DOHH2 (cell line): ENCODE data around the gene PRAC1.

Source experiments
- H3F3A ChIP-seq: fragments of 200-600 bp; sonication (generic), shearing (Covaris generic); 2 replicates; pipeline ENCODE4 v1.6.0; 2016; ENCODE audit warnings: antibody characterized with exemption, mild to moderate bottlenecking; ENCODE audit not compliant: control insufficient read depth, insufficient read depth
- H3K27ac ChIP-seq: fragments of 200-600 bp; sonication (generic); 2 replicates; pipeline ENCODE4 v1.5.1; 2014; ENCODE audit warnings: low read depth, mild to moderate bottlenecking, low read length, moderate library complexity
- H3K27me3 ChIP-seq: fragments of 200-600 bp; sonication (generic); 2 replicates; pipeline ENCODE4 v1.6.1; 2014; ENCODE audit warnings: mild to moderate bottlenecking, low read length, mixed read lengths; ENCODE audit not compliant: control insufficient read depth
- H3K36me3 ChIP-seq: fragments of 200-600 bp; sonication (generic); 2 replicates; pipeline ENCODE4 v1.6.1; 2014; ENCODE audit warnings: mild to moderate bottlenecking, low read length, moderate library complexity, mixed read lengths; ENCODE audit not compliant: control insufficient read depth
- H3K4me1 ChIP-seq: fragments of 200-600 bp; sonication (generic); 2 replicates; pipeline ENCODE4 v1.6.1; 2014; ENCODE audit warnings: mild to moderate bottlenecking, low read length, mixed read lengths; ENCODE audit not compliant: control insufficient read depth
- H3K4me2 ChIP-seq: fragments of 200-600 bp; sonication (generic); 2 replicates; pipeline ENCODE4 v1.6.0; 2014; ENCODE audit warnings: mild to moderate bottlenecking, low read length, moderate library complexity
- H3K4me3 ChIP-seq: fragments of 200-600 bp; sonication (generic); 2 replicates; pipeline ENCODE4 v1.5.1; 2014; ENCODE audit warnings: mild to moderate bottlenecking, low read length, mixed read lengths
- H3K79me2 ChIP-seq: fragments of 200-600 bp; sonication (generic); 2 replicates; pipeline ENCODE4 v1.6.1; 2014; ENCODE audit warnings: mild to moderate bottlenecking, low read length, mixed read lengths; ENCODE audit not compliant: control insufficient read depth
- H3K9me2 ChIP-seq: fragments of 200-600 bp; sonication (generic); replicated peaks from 2 replicates; pipeline ENCODE4 v1.6.1; 2014; ENCODE audit warnings: mild to moderate bottlenecking, low read length, mixed read lengths; ENCODE audit not compliant: control insufficient read depth
- H3K9me3 ChIP-seq: fragments of 200-600 bp; sonication (generic); 2 replicates; pipeline ENCODE4 v1.6.1; 2014; ENCODE audit warnings: antibody characterized with exemption, low read length, mixed read lengths; ENCODE audit not compliant: control insufficient read depth, insufficient read depth
- H4K20me1 ChIP-seq: fragments of 200-600 bp; sonication (generic); 2 replicates; pipeline ENCODE4 v1.6.0; 2014; ENCODE audit warnings: low read depth, mild to moderate bottlenecking, antibody characterized with exemption, low read length, moderate library complexity; ENCODE audit not compliant: control insufficient read depth, insufficient read depth
- CTCF ChIP-seq: fragments of 200-600 bp; sonication (generic); IDR thresholded peaks from one replicate; pipeline ENCODE4 v1.5.1; 2014; ENCODE audit warnings: antibody characterized with exemption, mild to moderate bottlenecking, low read depth, low read length; ENCODE audit not compliant: poor library complexity, severe bottlenecking
- EZH2phosphoT487 ChIP-seq: fragments of 200-600 bp; sonication (generic); IDR thresholded peaks from 2 replicates; pipeline ENCODE4 v1.6.1; 2017; ENCODE audit warnings: borderline replicate concordance, mild to moderate bottlenecking, antibody characterized with exemption, low read length, moderate library complexity, mixed read lengths

Gene PRAC1

GRCh38 chr17:48748718-48749566, 26.6 kb upstream of the PRAC1 start:
- no peaks in the 10 kb centered on the region for H3K9me3 ChIP-seq
- no peak for TF ChIP-seq CTCF
- no peak for TF ChIP-seq EZH2phosphoT487
- peaks cover 74% of the 10 kb centered on the region for H3K27me3 ChIP-seq
- no peaks in the 10 kb centered on the region for H3K4me1 ChIP-seq
- H4K20me1 ChIP-seq: no peaks in the 10 kb centered on the region
- no peaks in the 10 kb centered on the region for H3F3A ChIP-seq
- H3K4me3 ChIP-seq: no peak overlapping the region
- no peak overlapping the region for H3K27ac ChIP-seq
- H3K36me3 ChIP-seq: no peaks in the 10 kb centered on the region
- H3K4me2 ChIP-seq: no peak overlapping the region
- H3K79me2 ChIP-seq: no peaks in the 10 kb centered on the region
- no peaks in the 10 kb centered on the region for H3K9me2 ChIP-seq

- Histone ChIP-seq H3K4me2 (no peak overlapping the region), H3K9me2 (no peaks in the 10 kb centered on the region), H3K4me1 (no peaks in the 10 kb centered on the region), H3K36me3 (no peaks in the 10 kb centered on the region), H3F3A (no peaks in the 10 kb centered on the region), H3K9me3 (no peaks in the 10 kb centered on the region), H3K27me3 (peaks cover 74% of the 10 kb centered on the region), H4K20me1 (no peaks in the 10 kb centered on the region), H3K27ac (no peak overlapping the region), H3K79me2 (no peaks in the 10 kb centered on the region), H3K4me3 (no peak overlapping the region)
- TF ChIP-seq CTCF (no peak), EZH2phosphoT487 (no peak)
These were observed 25.4 kb upstream of the PRAC1 start for GRCh38 chr17:48747445-48748363.

GRCh38 chr17:48746916-48747444, 24.7 kb upstream of the PRAC1 start:
- TF ChIP-seq CTCF (no peak), EZH2phosphoT487 (no peak)
- H3K9me2 ChIP-seq: no peaks in the 10 kb centered on the region
- H3K36me3 ChIP-seq: no peaks in the 10 kb centered on the region
- H3K4me1 ChIP-seq: no peaks in the 10 kb centered on the region
- no peak overlapping the region for H3K4me2 ChIP-seq
- no peaks in the 10 kb centered on the region for H4K20me1 ChIP-seq
- no peaks in the 10 kb centered on the region for H3K9me3 ChIP-seq
- peaks cover 71% of the 10 kb centered on the region for H3K27me3 ChIP-seq
- no peak overlapping the region for H3K27ac ChIP-seq
- no peaks in the 10 kb centered on the region for H3F3A ChIP-seq
- no peaks in the 10 kb centered on the region for H3K79me2 ChIP-seq
- no peak overlapping the region for H3K4me3 ChIP-seq
